IPS-11a (cell line): ENCODE results near the gene FOXO1.

Experiments used
- H3K4me3 ChIP-seq: one replicate; pipeline ENCODE4 v1.5.1; 2013; ENCODE audit warnings: low read depth, low read length, control low read depth

Gene FOXO1

GRCh38 chr13:40517486-40518480 is 148.7 kb downstream of the FOXO1 start:
- no peak overlapping the region for H3K4me3 ChIP-seq

GRCh38 chr13:40515702-40516101 is 150.7 kb downstream of the FOXO1 start:
- no peak overlapping the region for H3K4me3 ChIP-seq

- no peak overlapping the region for H3K4me3 ChIP-seq
Observed at GRCh38 chr13:40514802-40515201, 151.6 kb downstream of the FOXO1 start.

GRCh38 chr13:40509876-40510275 is 156.6 kb downstream of the FOXO1 start:
- no peak overlapping the region for H3K4me3 ChIP-seq

- no peak overlapping the region for H3K4me3 ChIP-seq
Observed at GRCh38 chr13:40508767-40509342, 157.6 kb downstream of the FOXO1 start.

- no peak overlapping the region for H3K4me3 ChIP-seq
Observed at GRCh38 chr13:40508127-40508526, 158.3 kb downstream of the FOXO1 start.

GRCh38 chr13:40506592-40507446 is 159.6 kb downstream of the FOXO1 start:
- no peak overlapping the region for H3K4me3 ChIP-seq
